ENCODE measurements around the gene ATG2B. TPM values are rescaled to one million over a fixed set of nuclear protein-coding genes. Genes with fewer than 3 reads are reported as not detected.

The ATG2B gene
- total RNA-seq, 6 experiments from 2014 or later = 13.9 to 24.4 (median 16.3) TPM

DNA sequence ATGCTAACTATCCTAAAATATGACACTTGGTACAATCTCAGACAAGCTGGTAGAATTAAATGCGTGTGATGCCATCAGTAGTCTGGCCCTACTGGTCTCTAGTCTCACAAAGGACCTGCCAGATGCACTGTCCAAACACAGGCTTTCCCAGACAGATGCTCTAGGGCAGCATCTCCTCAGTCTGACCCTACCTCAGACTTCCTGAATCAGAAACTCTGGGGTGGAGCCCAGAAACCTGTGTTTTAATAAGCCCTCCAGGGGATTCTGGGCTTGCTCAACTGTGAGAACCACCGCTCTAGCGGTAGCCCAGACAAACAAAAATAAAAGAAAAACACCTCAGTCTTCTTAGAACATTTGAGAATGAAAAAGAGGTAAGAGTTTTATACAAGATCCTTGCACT is 59.2 kb downstream of the ATG2B start:
- intact Hi-C loops (cut with DNase I) = loop anchor here in 1 of 2 donors (5.0 kb wide), 1 partner anchor 118 kb away; no protein-coding TSS in a partner anchor
- no peak for ATAC-seq
- no peak for DNase-seq

DNA sequence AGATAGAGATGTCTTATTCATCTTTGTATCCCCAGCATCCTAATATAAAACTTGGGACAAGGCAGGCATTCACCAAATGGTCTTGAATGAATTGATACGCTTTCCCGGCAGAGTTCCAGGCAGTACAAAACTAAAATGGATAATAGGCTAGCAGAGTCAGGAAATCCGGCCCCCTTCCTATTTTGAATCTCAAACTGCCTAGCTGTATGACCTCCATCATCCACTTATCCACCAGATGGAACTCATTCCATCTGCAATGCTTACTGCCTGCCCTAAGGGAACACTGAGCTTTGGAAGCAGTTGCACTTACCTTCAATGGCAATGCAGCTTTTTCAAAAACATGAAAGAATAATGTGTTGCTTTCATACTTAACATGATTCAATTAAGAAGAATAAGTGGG is 63.7 kb downstream of the ATG2B start:
- peaks cover 0 to 36% (median 18%) of the 10 kb centered on the region in 4 donors for H3K36me3 ChIP-seq
- intact Hi-C loops (cut with DNase I) = loop anchor here in 1 of 2 donors (10.0 kb wide), 1 partner anchor 125 kb away; no protein-coding TSS in a partner anchor
- DNase-seq (no peak), ATAC-seq (peak in 2 of 4 donors; percentile 18 to 55)
- H3K27me3 ChIP-seq = no peaks in the 10 kb centered on the region
- TF ChIP-seq, protein P1, sequence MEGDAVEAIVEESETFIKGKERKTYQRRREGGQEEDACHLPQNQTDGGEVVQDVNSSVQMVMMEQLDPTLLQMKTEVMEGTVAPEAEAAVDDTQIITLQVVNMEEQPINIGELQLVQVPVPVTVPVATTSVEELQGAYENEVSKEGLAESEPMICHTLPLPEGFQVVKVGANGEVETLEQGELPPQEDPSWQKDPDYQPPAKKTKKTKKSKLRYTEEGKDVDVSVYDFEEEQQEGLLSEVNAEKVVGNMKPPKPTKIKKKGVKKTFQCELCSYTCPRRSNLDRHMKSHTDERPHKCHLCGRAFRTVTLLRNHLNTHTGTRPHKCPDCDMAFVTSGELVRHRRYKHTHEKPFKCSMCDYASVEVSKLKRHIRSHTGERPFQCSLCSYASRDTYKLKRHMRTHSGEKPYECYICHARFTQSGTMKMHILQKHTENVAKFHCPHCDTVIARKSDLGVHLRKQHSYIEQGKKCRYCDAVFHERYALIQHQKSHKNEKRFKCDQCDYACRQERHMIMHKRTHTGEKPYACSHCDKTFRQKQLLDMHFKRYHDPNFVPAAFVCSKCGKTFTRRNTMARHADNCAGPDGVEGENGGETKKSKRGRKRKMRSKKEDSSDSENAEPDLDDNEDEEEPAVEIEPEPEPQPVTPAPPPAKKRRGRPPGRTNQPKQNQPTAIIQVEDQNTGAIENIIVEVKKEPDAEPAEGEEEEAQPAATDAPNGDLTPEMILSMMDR (IDR thresholded peaks at IDR 0.05) = no peak
- TF ChIP-seq POLR2A (IDR thresholded peaks at IDR 0.05) = no peak
- H3K27ac ChIP-seq = no peak overlapping the region
- H3K4me1 ChIP-seq = no peaks in the 10 kb centered on the region
- H3K4me3 ChIP-seq = no peak overlapping the region
- 71% methylated on average over 3 of the region's 3 CpGs for WGBS (ENCODE audit: insufficient coverage, low coverage, low lambda C conversion rate, missing lambda C conversion rate)
- no peaks in the 10 kb centered on the region for H3K9me3 ChIP-seq

More for the DNA sequence above, 59.2 kb downstream of the ATG2B start:
- H3K27me3 ChIP-seq = no peaks in the 10 kb centered on the region
- H3K27ac ChIP-seq = no peak overlapping the region
- TF ChIP-seq POLR2A (IDR thresholded peaks at IDR 0.05) = no peak
- TF ChIP-seq, protein P1 (IDR thresholded peaks at IDR 0.05) = no peak
- H3K4me3 ChIP-seq = no peak overlapping the region
- 100% methylated on average over 3 of the region's 3 CpGs for WGBS (ENCODE audit: insufficient coverage, low coverage, low lambda C conversion rate, missing lambda C conversion rate)
- H3K4me1 ChIP-seq = peaks cover 0 to 11% (median 3%) of the 10 kb centered on the region in 4 donors
- H3K9me3 ChIP-seq = no peaks in the 10 kb centered on the region
- peaks cover 0 to 52% (median 21%) of the 10 kb centered on the region in 4 donors for H3K36me3 ChIP-seq

DNA sequence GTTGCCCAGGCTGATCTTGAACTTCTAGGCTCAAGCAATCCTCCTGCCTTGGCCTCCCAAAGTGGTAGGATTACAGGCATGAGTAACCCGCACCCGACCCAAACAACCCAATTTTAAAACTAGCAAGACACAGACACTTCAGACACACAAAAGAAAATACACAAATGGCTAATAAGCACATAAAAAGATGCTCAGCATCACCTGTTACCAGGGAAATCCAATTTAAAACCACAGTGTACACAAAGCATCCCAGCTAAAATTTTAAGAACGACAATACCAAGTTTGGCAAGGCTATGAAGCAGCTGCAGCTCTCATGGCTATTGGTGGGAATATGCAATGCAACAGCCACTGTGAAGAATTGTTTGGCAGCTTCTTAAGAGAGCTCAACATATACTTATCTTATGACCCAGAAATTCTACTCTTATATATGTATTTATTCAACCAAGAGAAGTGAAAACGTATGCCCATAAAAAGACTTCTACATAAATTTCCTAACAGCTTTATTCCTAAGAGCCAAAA is 65.1 kb downstream of the ATG2B start:
- intact Hi-C loops (cut with DNase I) = loop anchor here in 1 of 2 donors (10.0 kb wide), 1 partner anchor 127 kb away; no protein-coding TSS in a partner anchor
- Histone ChIP-seq H3K27me3 (no peaks in the 10 kb centered on the region), H3K4me3 (no peak overlapping the region), H3K4me1 (no peaks in the 10 kb centered on the region), H3K36me3 (peaks cover 0 to 25% (median 9%) of the 10 kb centered on the region in 4 donors), H3K27ac (no peak overlapping the region), H3K9me3 (no peaks in the 10 kb centered on the region)
- WGBS (ENCODE audit: insufficient coverage, low coverage, low lambda C conversion rate, missing lambda C conversion rate) = 95% methylated on average over 4 of the region's 4 CpGs
- no peak for ATAC-seq
- TF ChIP-seq, protein P1 (IDR thresholded peaks at IDR 0.05) = no peak
- TF ChIP-seq POLR2A (IDR thresholded peaks at IDR 0.05) = no peak
- DNase-seq = no peak

DNA sequence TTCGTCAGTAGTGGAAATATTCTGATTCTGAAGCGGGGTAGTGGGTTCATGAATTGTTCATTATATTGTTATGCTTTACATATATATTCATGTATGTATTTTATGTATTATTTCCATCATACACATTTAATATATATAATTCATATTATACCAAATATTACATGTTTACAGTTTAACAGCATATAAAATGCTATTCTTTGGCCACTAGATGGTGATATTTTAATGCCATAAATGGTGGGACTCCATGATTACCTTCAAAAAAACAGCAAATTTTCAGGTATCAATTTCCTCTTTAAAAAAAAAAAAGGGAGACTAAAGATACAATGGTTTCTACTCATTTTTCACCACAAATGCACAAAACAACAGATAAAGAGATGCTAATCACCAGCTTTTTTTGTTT is 66.1 kb downstream of the ATG2B start:
- intact Hi-C loops (cut with DNase I) = loop anchor here in 1 of 2 donors (10.0 kb wide), 1 partner anchor 128 kb away; no protein-coding TSS in a partner anchor
- H3K4me3 ChIP-seq = no peak overlapping the region
- no peaks in the 10 kb centered on the region for H3K27me3 ChIP-seq
- peaks cover 0 to 16% (median 5%) of the 10 kb centered on the region in 4 donors for H3K36me3 ChIP-seq
- H3K9me3 ChIP-seq = no peaks in the 10 kb centered on the region
- no peaks in the 10 kb centered on the region for H3K4me1 ChIP-seq
- ATAC-seq = peak; percentile 52 to 70 (median 60)
- no peak for DNase-seq
- TF ChIP-seq, protein P1 (IDR thresholded peaks at IDR 0.05) = peak; percentile 45 to 60 (median 59)
- TF ChIP-seq POLR2A (IDR thresholded peaks at IDR 0.05) = no peak
- WGBS (ENCODE audit: insufficient coverage, low coverage, low lambda C conversion rate, missing lambda C conversion rate) = 88% methylated on average over 1 of the region's 2 CpGs
- no peak overlapping the region for H3K27ac ChIP-seq
